Caco-2 (cell line): ENCODE data around the gene ZNF148. TPM values are rescaled to one million over a fixed set of nuclear protein-coding genes. Genes with fewer than 3 reads are reported as not detected.

ENCODE experiments used
- BruUV-seq: library from RNA; stranded (reverse); fragments of 400-500 nt; replicated peaks from 2 replicates; lab custom pipeline; 2021; lab: Mats Ljungman, UMichigan
- CTCF ChIA-PET: fragments of 300-600 bp; sonication (Branson Sonifier 250); formaldehyde crosslinking; loops from one replicate; lab custom pipeline; 2022; ENCODE audit warnings: antibody characterized with exemption; lab: Charles Lee
- POLR2A ChIA-PET: fragments of 300-600 bp; sonication (Branson Sonifier 250); formaldehyde crosslinking; loops from one replicate; lab custom pipeline; 2022; ENCODE audit warnings: antibody characterized with exemption; lab: Charles Lee
- DNase-seq, 2 experiments: peaks; one replicate each; pipeline versions ENCODE4 v3.0.0 to v3.0.0-alpha.2; 2020 to 2022
- H3K27me3 ChIP-seq: replicated peaks from 2 replicates; pipeline ENCODE4 v1.6.0; 2011; ENCODE audit warnings: low read length; ENCODE audit not compliant: control insufficient read depth, insufficient read depth
- H3K36me3 ChIP-seq: 2 replicates; pipeline ENCODE4 v1.5.1; 2011; ENCODE audit warnings: low read length; ENCODE audit not compliant: control insufficient read depth, insufficient read depth
- H3K4me1 ChIP-seq: fragments of 250-450 bp; sonication (Bioruptor Pico); 2 replicates; pipeline ENCODE4 v1.5.1; 2020; ENCODE audit warnings: mild to moderate bottlenecking
- H3K4me3 ChIP-seq: 2 replicates; pipeline ENCODE4 v1.5.1; 2011; ENCODE audit warnings: low read depth, mild to moderate bottlenecking, control low read depth, low read length
- H3K9me3 ChIP-seq: fragments of 250-450 bp; sonication (Bioruptor Pico); 2 replicates; pipeline ENCODE4 v1.5.1; 2020; ENCODE audit warnings: mild to moderate bottlenecking, moderate library complexity
- H3K27ac Mint-ChIP-seq: one replicate; pipeline ENCODE4 v1.8.0; 2022; ENCODE audit warnings: mixed read lengths; ENCODE audit not compliant: unreplicated experiment
- H3K27me3 Mint-ChIP-seq: one replicate; pipeline ENCODE4 v1.8.0; 2022; ENCODE audit warnings: mixed read lengths; ENCODE audit not compliant: insufficient read depth, unreplicated experiment
- H3K36me3 Mint-ChIP-seq: one replicate; pipeline ENCODE4 v1.8.0; 2022; ENCODE audit warnings: mild to moderate bottlenecking, mixed read lengths; ENCODE audit not compliant: insufficient read depth, unreplicated experiment
- H3K4me1 Mint-ChIP-seq: one replicate; pipeline ENCODE4 v1.8.0; 2022; ENCODE audit warnings: low read depth, mixed read lengths; ENCODE audit not compliant: unreplicated experiment
- H3K4me3 Mint-ChIP-seq: one replicate; pipeline ENCODE4 v1.8.0; 2022; ENCODE audit warnings: mild to moderate bottlenecking, moderate library complexity, mixed read lengths; ENCODE audit not compliant: unreplicated experiment
- H3K9me3 Mint-ChIP-seq: one replicate; pipeline ENCODE4 v1.8.0; 2022; ENCODE audit warnings: mixed read lengths; ENCODE audit not compliant: unreplicated experiment
- intact Hi-C: fragments of 100-400 bp; cut with micrococcal nuclease; formaldehyde crosslinking; loops from one replicate; pipeline ENCODE4 v1.10.0; 2022; ENCODE audit not compliant: unreplicated experiment
- total RNA-seq: library from RNA; stranded (reverse); gene quantifications from 2 replicates; pipeline ENCODE4 v1.2.3, GENCODE V29; 2022
- TF ChIP-seq, protein P1 (sequence below), 2 experiments: fragments of 200-600 bp in 1 of 2; IDR thresholded peaks; 1 replicate in 1 of 2; 2 replicates in 1 of 2; pipeline versions ENCODE4 v1.5.1 to v1.8.0; 2011 to 2022; ENCODE audit warnings: antibody characterized with exemption in 1 of 2, control low read depth in 1 of 2, inconsistent platforms in 1 of 2, low read depth in 1 of 2, low read length in 1 of 2, mild to moderate bottlenecking in 1 of 2, moderate library complexity in 1 of 2; ENCODE audit not compliant: insufficient read depth in 1 of 2, severe bottlenecking in 1 of 2, unreplicated experiment in 1 of 2

Gene ZNF148
- total RNA-seq, 1 experiment from 2014 or later, result 33.3 TPM

DNA sequence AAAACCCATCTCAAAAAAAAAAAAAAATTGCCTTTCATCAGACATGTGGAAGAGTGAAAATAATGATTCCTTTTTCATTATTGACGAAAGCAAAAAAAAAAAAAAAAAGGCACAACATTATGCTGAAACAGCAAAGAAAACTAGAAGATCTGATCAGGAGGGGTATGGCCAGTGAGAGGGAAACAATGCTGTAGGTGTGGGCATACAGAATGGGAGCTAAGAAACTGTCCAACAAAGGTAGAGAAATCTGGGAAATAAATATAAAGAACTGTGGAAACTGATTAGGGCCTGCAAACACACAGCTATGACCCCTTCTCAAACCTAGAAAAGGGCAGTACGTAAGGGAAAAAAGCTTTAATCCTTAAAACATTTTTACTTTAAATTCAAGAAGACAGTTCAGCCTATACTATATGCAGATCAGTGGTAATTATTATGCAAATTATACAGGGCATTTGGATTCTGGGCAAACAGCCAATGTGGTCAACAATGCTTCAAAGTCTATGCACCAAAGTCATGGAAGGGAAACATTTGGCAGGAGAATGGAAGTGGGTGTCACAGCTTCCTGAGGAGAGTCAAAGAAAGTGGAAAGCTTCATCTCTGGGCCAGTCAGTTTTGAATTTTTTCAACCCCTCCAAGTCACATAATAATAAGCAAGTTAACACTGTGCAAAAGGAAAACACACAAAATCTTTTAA, 94.3 kb downstream of the ZNF148 start:
- Mint-ChIP-seq H3K4me1 (no peaks in the 10 kb centered on the region), H3K27me3 (no peaks in the 10 kb centered on the region), H3K36me3 (peaks cover 11% of the 10 kb centered on the region), H3K4me3 (no peak overlapping the region), H3K27ac (no peak overlapping the region), H3K9me3 (no peaks in the 10 kb centered on the region)
- no peak overlapping the region for H3K4me3 ChIP-seq
- no peaks in the 10 kb centered on the region for H3K36me3 ChIP-seq
- no peaks in the 10 kb centered on the region for H3K4me1 ChIP-seq
- BruUV-seq, result no TSS peak
- CTCF ChIA-PET, result no interaction called here
- H3K27me3 ChIP-seq, result no peaks in the 10 kb centered on the region
- intact Hi-C loops, result no loop called here
- TF ChIP-seq, protein P1, sequence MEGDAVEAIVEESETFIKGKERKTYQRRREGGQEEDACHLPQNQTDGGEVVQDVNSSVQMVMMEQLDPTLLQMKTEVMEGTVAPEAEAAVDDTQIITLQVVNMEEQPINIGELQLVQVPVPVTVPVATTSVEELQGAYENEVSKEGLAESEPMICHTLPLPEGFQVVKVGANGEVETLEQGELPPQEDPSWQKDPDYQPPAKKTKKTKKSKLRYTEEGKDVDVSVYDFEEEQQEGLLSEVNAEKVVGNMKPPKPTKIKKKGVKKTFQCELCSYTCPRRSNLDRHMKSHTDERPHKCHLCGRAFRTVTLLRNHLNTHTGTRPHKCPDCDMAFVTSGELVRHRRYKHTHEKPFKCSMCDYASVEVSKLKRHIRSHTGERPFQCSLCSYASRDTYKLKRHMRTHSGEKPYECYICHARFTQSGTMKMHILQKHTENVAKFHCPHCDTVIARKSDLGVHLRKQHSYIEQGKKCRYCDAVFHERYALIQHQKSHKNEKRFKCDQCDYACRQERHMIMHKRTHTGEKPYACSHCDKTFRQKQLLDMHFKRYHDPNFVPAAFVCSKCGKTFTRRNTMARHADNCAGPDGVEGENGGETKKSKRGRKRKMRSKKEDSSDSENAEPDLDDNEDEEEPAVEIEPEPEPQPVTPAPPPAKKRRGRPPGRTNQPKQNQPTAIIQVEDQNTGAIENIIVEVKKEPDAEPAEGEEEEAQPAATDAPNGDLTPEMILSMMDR (IDR thresholded peaks at IDR 0.05; ENCODE audit: insufficient read depth in 1 of 2, low read depth in 1 of 2, low read length in 1 of 2, severe bottlenecking in 1 of 2, unreplicated experiment in 1 of 2), result no peak
- no peaks in the 10 kb centered on the region for H3K9me3 ChIP-seq
- DNase-seq, result no peak
- POLR2A ChIA-PET, result no interaction called here

DNA sequence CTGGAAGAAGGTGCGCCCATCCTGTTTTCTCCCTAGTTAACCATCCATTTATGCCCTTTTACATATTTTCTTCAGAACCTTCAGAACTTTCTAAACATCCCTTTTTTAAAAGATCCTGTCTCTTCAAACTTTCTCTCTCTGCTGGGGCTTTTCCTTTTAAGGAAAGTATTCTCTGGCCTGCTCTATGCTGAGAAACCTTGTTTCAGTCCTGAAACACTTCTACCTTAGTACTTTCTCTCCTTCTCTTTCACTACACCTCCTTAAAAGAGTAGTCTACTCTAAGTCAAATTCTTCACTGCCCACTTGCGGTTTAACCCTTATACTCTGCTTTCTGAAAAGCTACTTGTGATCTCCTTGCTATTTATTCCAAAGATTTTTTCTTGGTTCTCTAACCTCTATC, 97.0 kb downstream of the ZNF148 start:
- Mint-ChIP-seq H3K27ac (no peak overlapping the region), H3K27me3 (no peaks in the 10 kb centered on the region), H3K9me3 (no peaks in the 10 kb centered on the region), H3K4me1 (no peaks in the 10 kb centered on the region), H3K4me3 (no peak overlapping the region), H3K36me3 (peaks cover 6% of the 10 kb centered on the region)
- ChIA-PET CTCF (no interaction called here), POLR2A (no interaction called here)
- Histone ChIP-seq H3K4me3 (no peak overlapping the region), H3K4me1 (no peaks in the 10 kb centered on the region), H3K36me3 (no peaks in the 10 kb centered on the region), H3K27me3 (no peaks in the 10 kb centered on the region), H3K9me3 (no peaks in the 10 kb centered on the region)
- DNase-seq, result no peak
- no TSS peak for BruUV-seq
- TF ChIP-seq, protein P1 (IDR thresholded peaks at IDR 0.05; ENCODE audit: insufficient read depth in 1 of 2, low read depth in 1 of 2, low read length in 1 of 2, severe bottlenecking in 1 of 2, unreplicated experiment in 1 of 2), result no peak
- intact Hi-C loops, result no loop called here

DNA sequence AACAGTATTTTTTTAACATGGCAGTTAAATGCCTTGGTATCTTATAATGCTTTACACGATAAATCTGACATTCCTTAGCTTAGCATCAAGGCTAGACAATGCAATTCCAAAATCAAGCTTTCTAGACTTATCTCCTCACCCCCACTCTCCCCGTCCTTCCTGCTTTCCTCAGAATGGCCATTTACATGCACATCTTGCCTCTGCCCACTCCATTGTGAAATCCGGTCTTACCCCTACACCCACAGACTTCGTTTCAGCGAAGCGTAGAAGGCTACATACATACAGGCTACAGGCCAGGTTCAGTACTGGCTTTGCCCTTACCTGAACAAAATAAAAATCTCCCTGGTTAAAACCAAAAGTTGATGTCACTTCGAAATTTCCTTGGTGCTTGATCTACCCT, 104.0 kb downstream of the ZNF148 start:
- no peak for DNase-seq
- TF ChIP-seq, protein P1 (IDR thresholded peaks at IDR 0.05; ENCODE audit: insufficient read depth in 1 of 2, low read depth in 1 of 2, low read length in 1 of 2, severe bottlenecking in 1 of 2, unreplicated experiment in 1 of 2), result no peak
- H3K4me1 ChIP-seq, result no peaks in the 10 kb centered on the region
- BruUV-seq, result no TSS peak
- no peaks in the 10 kb centered on the region for H3K9me3 ChIP-seq
- H3K4me1 Mint-ChIP-seq, result no peaks in the 10 kb centered on the region
- H3K4me3 Mint-ChIP-seq, result no peak overlapping the region
- intact Hi-C loops, result no loop called here
- H3K27me3 Mint-ChIP-seq, result no peaks in the 10 kb centered on the region
- H3K36me3 Mint-ChIP-seq, result peaks cover 17% of the 10 kb centered on the region
- no peak overlapping the region for H3K27ac Mint-ChIP-seq
- CTCF ChIA-PET, result no interaction called here
- H3K9me3 Mint-ChIP-seq, result no peaks in the 10 kb centered on the region
- no peak overlapping the region for H3K4me3 ChIP-seq
- POLR2A ChIA-PET, result no interaction called here
- no peaks in the 10 kb centered on the region for H3K36me3 ChIP-seq
- H3K27me3 ChIP-seq, result no peaks in the 10 kb centered on the region
